T-cell (primary cell): ENCODE data around the gene OR52E5. TPM values are rescaled to one million over a fixed set of nuclear protein-coding genes. Genes with fewer than 3 reads are reported as not detected.

ENCODE experiments used
- ATAC-seq, 4 experiments: fragments of 200-7000 bp in 3 of 4; fragments of 150-1000 bp in 1 of 4; cut with Tn5 transposase; replicated peaks in 1 of 4; 1 replicate in 3 of 4; 2 replicates in 1 of 4; pipeline ENCODE4 v1.10.0; 2021; ENCODE audit warnings: moderate library complexity in 3 of 4, mild to moderate bottlenecking in 2 of 4, moderate number of reproducible peaks in 1 of 4
- CTCF ChIA-PET, 2 donors: fragments of 300-600 bp; sonication (Branson Sonifier 250); formaldehyde crosslinking; loops; one replicate each; lab custom pipeline; 2022; ENCODE audit warnings: antibody characterized with exemption in 2 of 2; lab: Charles Lee
- POLR2A ChIA-PET, 2 donors: fragments of 300-600 bp; sonication (Branson Sonifier 250); formaldehyde crosslinking; loops; one replicate each; lab custom pipeline; 2022; ENCODE audit warnings: antibody characterized with exemption in 2 of 2; lab: Charles Lee
- DNase-seq, 35 experiments: peaks; one replicate each; pipeline versions ENCODE4 v3.0.0 to v3.0.0-alpha.2; 2013 to 2023
- H3K27ac ChIP-seq: one replicate; pipeline ENCODE4 v1.5.1; 2013; ENCODE audit warnings: low read length
- H3K27me3 ChIP-seq, 2 experiments: replicated peaks in 1 of 2; 1 replicate in 1 of 2; 2 replicates in 1 of 2; pipeline versions ENCODE4 v1.6.1 to v1.7.0; 2013; ENCODE audit warnings: low read length in 1 of 2, mixed read lengths in 1 of 2; ENCODE audit not compliant: control insufficient read depth in 2 of 2, insufficient read depth in 2 of 2; ENCODE audit errors: extremely low read depth in 1 of 2
- H3K36me3 ChIP-seq, 2 donors: 1 replicate in 1 of 2; 2 replicates in 1 of 2; pipeline versions ENCODE4 v1.6.1 to v1.7.0; 2013; ENCODE audit warnings: low read length in 1 of 2; ENCODE audit not compliant: control insufficient read depth in 2 of 2, insufficient read depth in 1 of 2; ENCODE audit errors: extremely low read depth in 1 of 2
- H3K4me1 ChIP-seq, 2 experiments: 1 replicate in 1 of 2; 2 replicates in 1 of 2; pipeline versions ENCODE4 v1.6.1 to v1.7.0; 2013; ENCODE audit warnings: low read length in 2 of 2, mixed read lengths in 1 of 2; ENCODE audit not compliant: insufficient read depth in 2 of 2, control insufficient read depth in 1 of 2; ENCODE audit errors: extremely low read depth in 1 of 2
- H3K4me3 ChIP-seq, 2 donors: 1 replicate in 1 of 2; 2 replicates in 1 of 2; pipeline versions ENCODE4 v1.5.1 to v1.7.0; 2013; ENCODE audit warnings: mild to moderate bottlenecking in 2 of 2, low read length in 1 of 2, moderate library complexity in 1 of 2; ENCODE audit not compliant: control insufficient read depth in 1 of 2; ENCODE audit errors: extremely low read depth in 1 of 2
- H3K9me3 ChIP-seq: 2 replicates; pipeline ENCODE4 v1.7.0; 2013
- H3K27ac Mint-ChIP-seq, 2 donors: one replicate each; pipeline ENCODE4 v1.8.0; 2020 to 2021; ENCODE audit warnings: mild to moderate bottlenecking in 2 of 2, mixed read lengths in 2 of 2
- H3K27me3 Mint-ChIP-seq, 2 donors: one replicate each; pipeline ENCODE4 v1.8.0; 2021 to 2022; ENCODE audit warnings: mixed read lengths in 2 of 2
- H3K36me3 Mint-ChIP-seq: one replicate; pipeline ENCODE4 v1.8.0; 2021; ENCODE audit warnings: mixed read lengths
- H3K4me1 Mint-ChIP-seq, 3 donors: one replicate each; pipeline ENCODE4 v1.8.0; 2020 to 2022; ENCODE audit warnings: mixed read lengths in 3 of 3, mild to moderate bottlenecking in 1 of 3
- H3K4me3 Mint-ChIP-seq, 3 donors: one replicate each; pipeline ENCODE4 v1.8.0; 2020 to 2022; ENCODE audit warnings: mild to moderate bottlenecking in 3 of 3, mixed read lengths in 3 of 3, moderate library complexity in 3 of 3
- H3K9me3 Mint-ChIP-seq, 3 donors: one replicate each; pipeline ENCODE4 v1.8.0; 2020 to 2022; ENCODE audit warnings: mixed read lengths in 3 of 3
- WGBS: methylation state at CpG from one replicate; pipeline ENCODE4 v1.1.5; 2013; ENCODE audit warnings: missing lambda C conversion rate; ENCODE audit not compliant: insufficient coverage; 5-methylcytosine and 5-hydroxymethylcytosine counted together
- total RNA-seq, 35 experiments: library from RNA in 6 of 35; stranded (reverse) in 6 of 35; fragments of 120-200 nt in 1 of 35; gene quantifications; one replicate each; pipeline versions ENCODE4 v1.2.1 to v1.2.4 and lab custom pipeline; 2013 to 2026

Gene OR52E5
- total RNA-seq, 5 donors from 2014 or later (not counting 1 experiment from before 2014, with no cell fraction given): not detected

GRCh38 chr11:5910540-5910939 lies 17.5 kb downstream of the OR52E5 start:
- Mint-ChIP-seq H3K36me3 (no peaks in the 10 kb centered on the region), H3K4me3 (no peak overlapping the region), H3K27me3 (peaks cover 22 to 31% of the 10 kb centered on the region in 2 donors), H3K4me1 (no peaks in the 10 kb centered on the region), H3K9me3 (peaks cover 0 to 1% (median 0%) of the 10 kb centered on the region in 3 donors), H3K27ac (no peak overlapping the region)
- no peak for ATAC-seq
- Histone ChIP-seq H3K27ac (no peak overlapping the region), H3K27me3 (peaks cover 0 to 10% of the 10 kb centered on the region in 2 experiments), H3K4me1 (no peaks in the 10 kb centered on the region), H3K4me3 (no peak overlapping the region), H3K36me3 (no peaks in the 10 kb centered on the region), H3K9me3 (no peaks in the 10 kb centered on the region)
- ChIA-PET POLR2A (no interaction called here), CTCF (no interaction called here)
- no peak for DNase-seq
- WGBS: 65% methylated on average over 2 of the region's 2 CpGs

DNA sequence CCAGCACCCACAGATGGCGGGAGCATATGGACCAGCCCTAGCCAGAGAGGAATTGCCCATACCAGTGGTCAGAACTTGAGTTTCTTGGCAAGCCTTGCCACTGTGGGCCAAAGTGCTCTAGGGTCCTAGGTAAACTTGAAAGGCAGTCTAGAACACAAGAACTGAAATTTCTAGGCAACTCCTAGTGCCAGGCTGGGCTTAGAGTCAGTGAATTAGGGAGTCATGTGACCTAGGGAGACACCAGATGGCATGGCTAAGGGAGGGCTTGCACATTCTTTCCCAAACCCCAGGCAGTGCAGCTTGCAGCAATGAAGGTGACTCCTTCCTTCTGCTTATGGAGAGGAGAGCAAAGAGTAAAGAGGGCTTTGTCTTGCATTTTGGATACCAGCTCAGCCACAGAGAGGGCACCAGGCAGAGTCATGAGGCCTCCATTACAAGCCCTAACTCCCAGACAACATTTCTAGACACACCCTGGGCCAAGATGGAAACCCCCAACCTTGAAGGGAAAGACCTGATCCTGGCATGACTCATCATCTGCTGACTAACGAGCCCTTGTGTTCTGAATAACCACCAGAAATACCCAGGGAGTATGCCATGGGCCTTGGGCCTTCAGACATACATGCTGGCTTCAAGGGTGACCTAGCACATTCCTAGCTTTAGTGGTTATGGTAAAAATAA lies 29.9 kb downstream of the OR52E5 start:
- H3K27me3 Mint-ChIP-seq: no peaks in the 10 kb centered on the region
- Histone ChIP-seq H3K27ac (no peak overlapping the region), H3K9me3 (no peaks in the 10 kb centered on the region), H3K36me3 (no peaks in the 10 kb centered on the region), H3K4me3 (no peak overlapping the region), H3K27me3 (no peaks in the 10 kb centered on the region), H3K4me1 (no peaks in the 10 kb centered on the region)
- CTCF ChIA-PET: no interaction called here
- POLR2A ChIA-PET: no interaction called here
- ATAC-seq: no peak
- no peaks in the 10 kb centered on the region for H3K4me1 Mint-ChIP-seq
- H3K36me3 Mint-ChIP-seq: no peaks in the 10 kb centered on the region
- no peak overlapping the region for H3K27ac Mint-ChIP-seq
- H3K9me3 Mint-ChIP-seq: peaks cover 0 to 26% (median 3%) of the 10 kb centered on the region in 3 donors
- H3K4me3 Mint-ChIP-seq: no peak overlapping the region
- 82% methylated on average over 1 of the region's 2 CpGs for WGBS
- no peak for DNase-seq

GRCh38 chr11:5923427-5923776 lies 30.4 kb downstream of the OR52E5 start:
- H3K4me1 Mint-ChIP-seq: no peaks in the 10 kb centered on the region
- H3K4me1 ChIP-seq: no peaks in the 10 kb centered on the region
- H3K4me3 Mint-ChIP-seq: no peak overlapping the region
- no peak overlapping the region for H3K27ac ChIP-seq
- no peaks in the 10 kb centered on the region for H3K27me3 Mint-ChIP-seq
- peaks cover 4 to 30% (median 5%) of the 10 kb centered on the region in 3 donors for H3K9me3 Mint-ChIP-seq
- no peaks in the 10 kb centered on the region for H3K36me3 ChIP-seq
- ChIA-PET POLR2A (no interaction called here), CTCF (no interaction called here)
- H3K36me3 Mint-ChIP-seq: no peaks in the 10 kb centered on the region
- no peaks in the 10 kb centered on the region for H3K9me3 ChIP-seq
- DNase-seq: no peak
- no peak for ATAC-seq
- H3K27me3 ChIP-seq: peaks cover 0 to 3% of the 10 kb centered on the region in 2 experiments
- no peak overlapping the region for H3K27ac Mint-ChIP-seq
- H3K4me3 ChIP-seq: no peak overlapping the region

- Mint-ChIP-seq H3K27me3 (no peaks in the 10 kb centered on the region), H3K27ac (no peak overlapping the region), H3K9me3 (peaks cover 5 to 32% (median 6%) of the 10 kb centered on the region in 3 donors), H3K4me3 (no peak overlapping the region), H3K4me1 (no peaks in the 10 kb centered on the region), H3K36me3 (no peaks in the 10 kb centered on the region)
- CTCF ChIA-PET: no interaction called here
- Histone ChIP-seq H3K9me3 (no peaks in the 10 kb centered on the region), H3K36me3 (no peaks in the 10 kb centered on the region), H3K4me1 (no peaks in the 10 kb centered on the region), H3K4me3 (no peak overlapping the region), H3K27me3 (peaks cover 0 to 3% of the 10 kb centered on the region in 2 experiments), H3K27ac (no peak overlapping the region)
- DNase-seq: no peak
- POLR2A ChIA-PET: no interaction called here
- no peak for ATAC-seq
These were observed 30.8 kb downstream of the OR52E5 start for GRCh38 chr11:5923794-5924193.

DNA sequence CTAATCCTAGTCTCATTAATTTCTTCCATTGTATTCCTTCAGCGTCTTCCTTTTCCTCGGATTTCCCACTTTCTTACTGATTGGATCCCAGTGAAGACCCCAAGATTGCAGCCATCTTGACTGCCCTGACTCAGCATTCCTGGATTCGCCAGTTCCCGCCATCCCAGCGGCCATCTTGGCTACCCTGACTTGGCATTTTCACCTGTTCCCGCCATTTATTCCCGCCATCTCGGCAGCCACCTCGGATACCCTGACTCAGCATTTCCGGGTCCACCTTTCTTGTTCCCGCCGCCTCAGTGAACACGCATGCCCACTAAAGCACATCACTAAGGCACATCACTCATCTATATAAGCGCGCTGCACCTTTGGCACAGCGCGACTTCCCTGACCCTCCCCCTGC lies 35.3 kb downstream of the OR52E5 start:
- no peak overlapping the region for H3K4me3 ChIP-seq
- peaks cover 0 to 12% of the 10 kb centered on the region in 2 experiments for H3K27me3 ChIP-seq
- DNase-seq (no peak), ATAC-seq (no peak)
- Mint-ChIP-seq H3K27ac (no peak overlapping the region), H3K27me3 (peaks cover 0 to 3% of the 10 kb centered on the region in 2 donors), H3K9me3 (peaks cover 5 to 44% (median 6%) of the 10 kb centered on the region in 3 donors), H3K4me1 (no peaks in the 10 kb centered on the region), H3K4me3 (no peak overlapping the region), H3K36me3 (no peaks in the 10 kb centered on the region)
- WGBS: 98% methylated on average over 17 of the region's 17 CpGs
- H3K9me3 ChIP-seq: no peaks in the 10 kb centered on the region
- no peaks in the 10 kb centered on the region for H3K36me3 ChIP-seq
- POLR2A ChIA-PET: no interaction called here
- CTCF ChIA-PET: no interaction called here
- no peak overlapping the region for H3K27ac ChIP-seq
- H3K4me1 ChIP-seq: no peaks in the 10 kb centered on the region

- peaks cover 5 to 44% (median 6%) of the 10 kb centered on the region in 3 donors for H3K9me3 Mint-ChIP-seq
- Histone ChIP-seq H3K27me3 (peaks cover 0 to 12% of the 10 kb centered on the region in 2 experiments), H3K9me3 (no peaks in the 10 kb centered on the region), H3K4me1 (no peaks in the 10 kb centered on the region), H3K36me3 (no peaks in the 10 kb centered on the region), H3K4me3 (no peak overlapping the region), H3K27ac (no peak overlapping the region)
- DNase-seq (no peak), ATAC-seq (no peak)
- ChIA-PET POLR2A (no interaction called here), CTCF (no interaction called here)
- H3K36me3 Mint-ChIP-seq: no peaks in the 10 kb centered on the region
- 83% methylated on average over 13 of the region's 15 CpGs for WGBS
- H3K4me3 Mint-ChIP-seq: no peak overlapping the region
- no peak overlapping the region for H3K27ac Mint-ChIP-seq
- H3K27me3 Mint-ChIP-seq: peaks cover 0 to 3% of the 10 kb centered on the region in 2 donors
- no peaks in the 10 kb centered on the region for H3K4me1 Mint-ChIP-seq
These were observed 35.8 kb downstream of the OR52E5 start for GRCh38 chr11:5928811-5929210.
